Liver (tissue), 9 donors: ENCODE results near the gene SLC34A3. TPM values are rescaled to one million over a fixed set of nuclear protein-coding genes. Genes with fewer than 3 reads are reported as not detected.

Source experiments
- DNase-seq: peaks from one replicate; pipeline ENCODE4 v3.0.0-alpha.2; 2017; ENCODE audit warnings: low spot score
- H3K27ac ChIP-seq, 2 donors: one replicate each; pipeline ENCODE4 v1.7.0; 2013; ENCODE audit warnings: inconsistent platforms in 2 of 2, low read length in 2 of 2, control low read depth in 1 of 2, low read depth in 1 of 2, mild to moderate bottlenecking in 1 of 2
- H3K27me3 ChIP-seq, 4 donors: one replicate each; pipeline versions ENCODE4 v1.6.1 to v1.7.0; 2013; ENCODE audit warnings: low read length in 3 of 4, inconsistent platforms in 1 of 4, mild to moderate bottlenecking in 1 of 4, moderate library complexity in 1 of 4; ENCODE audit not compliant: control insufficient read depth in 4 of 4, insufficient read depth in 4 of 4
- H3K36me3 ChIP-seq, 4 donors: one replicate each; pipeline versions ENCODE4 v1.6.1 to v1.7.0; 2013; ENCODE audit warnings: low read length in 3 of 4, mild to moderate bottlenecking in 3 of 4, low read depth in 1 of 4, moderate library complexity in 1 of 4; ENCODE audit not compliant: control insufficient read depth in 4 of 4, insufficient read depth in 3 of 4
- H3K4me1 ChIP-seq, 4 donors: one replicate each; pipeline versions ENCODE4 v1.6.1 to v1.7.0; 2013; ENCODE audit warnings: low read length in 3 of 4, mild to moderate bottlenecking in 3 of 4, moderate library complexity in 1 of 4; ENCODE audit not compliant: control insufficient read depth in 4 of 4, insufficient read depth in 4 of 4
- H3K4me3 ChIP-seq, 3 donors: one replicate each; pipeline versions ENCODE4 v1.6.1 to v1.7.0; 2013; ENCODE audit warnings: low read length in 3 of 3, control low read depth in 1 of 3, low read depth in 1 of 3, mild to moderate bottlenecking in 1 of 3
- H3K9ac ChIP-seq, 2 donors: one replicate each; pipeline ENCODE4 v1.7.0; 2013; ENCODE audit warnings: low read length in 2 of 2, mild to moderate bottlenecking in 2 of 2, moderate library complexity in 2 of 2, control low read depth in 1 of 2, low read depth in 1 of 2
- H3K9me3 ChIP-seq, 4 donors: one replicate each; pipeline versions ENCODE4 v1.6.1 to v1.7.0; 2013; ENCODE audit warnings: low read length in 3 of 4; ENCODE audit not compliant: control insufficient read depth in 4 of 4
- ATF3 ChIP-seq: IDR thresholded peaks from 2 replicates; pipeline ENCODE4 v1.6.1; 2016; ENCODE audit warnings: antibody characterized with exemption
- CTCF ChIP-seq: fragments of 150-350 bp; IDR thresholded peaks from 2 replicates; pipeline ENCODE4 v1.5.1; 2017; ENCODE audit warnings: improper control_type of control experiment, low read depth, low read length; ENCODE audit not compliant: missing input control
- EGR1 ChIP-seq, 2 donors: IDR thresholded peaks; 2 replicates each; pipeline ENCODE4 v1.6.1; 2016 to 2018; ENCODE audit warnings: antibody characterized with exemption in 2 of 2, low read depth in 2 of 2
- FOXA1 ChIP-seq: IDR thresholded peaks from 2 replicates; pipeline ENCODE4 v1.6.1; 2016; ENCODE audit warnings: antibody characterized with exemption
- FOXA2 ChIP-seq: IDR thresholded peaks from 2 replicates; pipeline ENCODE4 v1.6.1; 2016; ENCODE audit warnings: antibody characterized with exemption
- GABPA ChIP-seq, 2 donors: IDR thresholded peaks in 1 of 2; conservative IDR thresholded peaks in 1 of 2; 2 replicates each; pipeline ENCODE4 v1.6.1; 2016; ENCODE audit warnings: antibody characterized with exemption in 2 of 2, mild to moderate bottlenecking in 1 of 2, moderate library complexity in 1 of 2
- HNF4A ChIP-seq, 2 donors: conservative IDR thresholded peaks; 2 replicates each; pipeline ENCODE4 v1.6.1; 2016; ENCODE audit warnings: antibody characterized with exemption in 2 of 2, mild to moderate bottlenecking in 2 of 2
- JUND ChIP-seq, 2 donors: IDR thresholded peaks; 2 replicates each; pipeline ENCODE4 v1.6.1; 2016; ENCODE audit warnings: antibody characterized with exemption in 2 of 2
- MAX ChIP-seq: IDR thresholded peaks from 2 replicates; pipeline ENCODE4 v1.6.1; 2016; ENCODE audit warnings: antibody characterized with exemption
- NR2F2 ChIP-seq: IDR thresholded peaks from 2 replicates; pipeline ENCODE4 v1.6.1; 2016; ENCODE audit warnings: antibody characterized with exemption
- RAD21 ChIP-seq, 2 donors: IDR thresholded peaks; 2 replicates each; pipeline ENCODE4 v1.6.1; 2016; ENCODE audit warnings: antibody characterized with exemption in 2 of 2, mild to moderate bottlenecking in 2 of 2
- REST ChIP-seq: IDR thresholded peaks from 2 replicates; pipeline ENCODE4 v1.6.1; 2016; ENCODE audit warnings: antibody characterized with exemption, mild to moderate bottlenecking
- RXRA ChIP-seq, 2 donors: IDR thresholded peaks; 2 replicates each; pipeline ENCODE4 v1.6.1; 2017 to 2018; ENCODE audit warnings: antibody characterized with exemption in 2 of 2, mild to moderate bottlenecking in 1 of 2
- SP1 ChIP-seq: IDR thresholded peaks from 2 replicates; pipeline ENCODE4 v1.6.1; 2018; ENCODE audit warnings: antibody characterized with exemption, mild to moderate bottlenecking
- TAF1 ChIP-seq: conservative IDR thresholded peaks from 2 replicates; pipeline ENCODE4 v1.6.1; 2016; ENCODE audit warnings: antibody characterized with exemption, mild to moderate bottlenecking
- YY1 ChIP-seq: IDR thresholded peaks from 2 replicates; pipeline ENCODE4 v1.6.1; 2016; ENCODE audit warnings: antibody characterized with exemption, mild to moderate bottlenecking
- ZBTB33 ChIP-seq: IDR thresholded peaks from 2 replicates; pipeline ENCODE4 v1.6.1; 2016; ENCODE audit warnings: antibody characterized with exemption
- WGBS: extraction: QIAGEN DNeasy Blood & Tissue Kit; methylation state at CpG from one replicate; pipeline ENCODE4 v1.1.7; 2013; 5-methylcytosine and 5-hydroxymethylcytosine counted together
- polyA plus RNA-seq, 2 donors: library from polyadenylated mRNA; stranded (reverse) in 1 of 2; unstranded in 1 of 2; fragments of 200-250 nt in 1 of 2; fragments of >200 nt in 1 of 2; fragmentation: Nextera tagmentation in 1 of 2; extraction: Ambion mirVana in 1 of 2; gene quantifications; one replicate each; pipeline versions ENCODE4 v1.2.1 to v1.2.3, GENCODE V29; 2013 to 2015
- total RNA-seq, 2 donors: library from RNA; depleted of rRNA; stranded (reverse); fragments of >200 nt; gene quantifications; one replicate each; pipeline ENCODE4 v1.2.3, GENCODE V29; 2014
- donor health status: healthy.
- donor health status: healthy.
- donor health status: healthy.
- donor health status: healthy.
- donor health status: healthy.

Gene SLC34A3
- total and polyA plus RNA-seq, 4 donors, result not detected

GRCh38 chr9:137223078-137223970 is 7.4 kb upstream of the SLC34A3 start:
- H3K9ac ChIP-seq, result peak overlapping the region in 1 of 2 donors; percentile 42
- 1% methylated on average over 63 of the region's 63 CpGs for WGBS
- H3K4me3 ChIP-seq, result peak overlapping the region; percentile 67 to 88 (median 86)
- peak overlapping the region; percentile 57 to 84 for H3K27ac ChIP-seq
- H3K27me3 ChIP-seq, result no peaks in the 10 kb centered on the region
- no peaks in the 10 kb centered on the region for H3K36me3 ChIP-seq
- peaks cover 10 to 25% (median 18%) of the 10 kb centered on the region in 4 donors for H3K4me1 ChIP-seq
- peak; percentile 97 for DNase-seq
- TF ChIP-seq ZBTB33, result no peak
- no peak for TF ChIP-seq MAX
- no peak for TF ChIP-seq TAF1
- TF ChIP-seq FOXA1, result no peak
- no peak for TF ChIP-seq ATF3
- TF ChIP-seq RXRA (IDR thresholded peaks at IDR 0.05), result peak; percentile 25 to 28
- peak; percentile 91 for TF ChIP-seq YY1
- TF ChIP-seq FOXA2, result no peak
- no peak for TF ChIP-seq JUND (IDR thresholded peaks at IDR 0.05)
- peak; percentile 73 for TF ChIP-seq SP1
- TF ChIP-seq RAD21 (IDR thresholded peaks at IDR 0.05), result peak in 1 of 2 donors; percentile 26
- no peak for TF ChIP-seq CTCF
- TF ChIP-seq EGR1 (IDR thresholded peaks at IDR 0.05; ENCODE audit: low read depth in 2 of 2), result peak; percentile 43 to 56
- peak; percentile 67 for TF ChIP-seq REST
- peak; percentile 91 to 96 for TF ChIP-seq GABPA (IDR thresholded peaks at IDR 0.05 in 1 of 2, conservative IDR thresholded peaks at IDR 0.05 in 1 of 2)
- peak; percentile 13 to 24 for TF ChIP-seq HNF4A (conservative IDR thresholded peaks at IDR 0.05)
- TF ChIP-seq NR2F2, result no peak
- no peaks in the 10 kb centered on the region for H3K9me3 ChIP-seq
